Stomach (tissue), 4 donors: ENCODE results near the gene UQCRC1.

Source experiments
- POLR2A ChIP-seq, 4 donors: fragments of 450-650 bp; IDR thresholded peaks; one replicate each; pipeline ENCODE4 v1.6.1; 2016; ENCODE audit warnings: antibody characterized with exemption in 4 of 4, control low read depth in 2 of 4, mild to moderate bottlenecking in 1 of 4, moderate library complexity in 1 of 4
- TF ChIP-seq, protein P1 (sequence below), 7 experiments: fragments of 450-650 bp in 4 of 7; fragments of 200-600 bp in 3 of 7; sonication (generic) in 3 of 7; IDR thresholded peaks; one replicate each; pipeline ENCODE4 v1.5.1; 2016 to 2019; ENCODE audit warnings: antibody characterized with exemption in 7 of 7, control low read depth in 2 of 7, mild to moderate bottlenecking in 1 of 7

- TF ChIP-seq, protein P1, sequence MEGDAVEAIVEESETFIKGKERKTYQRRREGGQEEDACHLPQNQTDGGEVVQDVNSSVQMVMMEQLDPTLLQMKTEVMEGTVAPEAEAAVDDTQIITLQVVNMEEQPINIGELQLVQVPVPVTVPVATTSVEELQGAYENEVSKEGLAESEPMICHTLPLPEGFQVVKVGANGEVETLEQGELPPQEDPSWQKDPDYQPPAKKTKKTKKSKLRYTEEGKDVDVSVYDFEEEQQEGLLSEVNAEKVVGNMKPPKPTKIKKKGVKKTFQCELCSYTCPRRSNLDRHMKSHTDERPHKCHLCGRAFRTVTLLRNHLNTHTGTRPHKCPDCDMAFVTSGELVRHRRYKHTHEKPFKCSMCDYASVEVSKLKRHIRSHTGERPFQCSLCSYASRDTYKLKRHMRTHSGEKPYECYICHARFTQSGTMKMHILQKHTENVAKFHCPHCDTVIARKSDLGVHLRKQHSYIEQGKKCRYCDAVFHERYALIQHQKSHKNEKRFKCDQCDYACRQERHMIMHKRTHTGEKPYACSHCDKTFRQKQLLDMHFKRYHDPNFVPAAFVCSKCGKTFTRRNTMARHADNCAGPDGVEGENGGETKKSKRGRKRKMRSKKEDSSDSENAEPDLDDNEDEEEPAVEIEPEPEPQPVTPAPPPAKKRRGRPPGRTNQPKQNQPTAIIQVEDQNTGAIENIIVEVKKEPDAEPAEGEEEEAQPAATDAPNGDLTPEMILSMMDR (IDR thresholded peaks at IDR 0.05) = no peak
- TF ChIP-seq POLR2A (IDR thresholded peaks at IDR 0.05) = no peak
These were observed 31.9 kb upstream of the UQCRC1 start for GRCh38 chr3:48641396-48641795.
